Upper lobe of right lung (tissue), 1 donor: Measurements from ENCODE around the gene EDAR. TPM values are rescaled to one million over a fixed set of nuclear protein-coding genes. Genes with fewer than 3 reads are reported as not detected.

Experiments used
- ATAC-seq: fragments of 200-7000 bp; cut with Tn5 transposase; one replicate; pipeline ENCODE4 v1.9.1; 2020; ENCODE audit warnings: mild to moderate bottlenecking, moderate library complexity
- DNase-seq: peaks from one replicate; pipeline ENCODE4 v3.0.0-alpha.2; 2020
- H3K27ac ChIP-seq: fragments of 200-600 bp; one replicate; pipeline ENCODE4 v1.8.0; 2022
- H3K27me3 ChIP-seq: fragments of 200-600 bp; one replicate; pipeline ENCODE4 v1.8.0; 2022; ENCODE audit warnings: mild to moderate bottlenecking
- H3K36me3 ChIP-seq: fragments of 200-600 bp; one replicate; pipeline ENCODE4 v1.8.0; 2022
- H3K4me1 ChIP-seq: fragments of 200-600 bp; one replicate; pipeline ENCODE4 v1.8.0; 2022
- H3K4me3 ChIP-seq: fragments of 200-600 bp; one replicate; pipeline ENCODE4 v1.8.0; 2022; ENCODE audit warnings: mild to moderate bottlenecking
- H3K9me3 ChIP-seq: fragments of 200-600 bp; one replicate; pipeline ENCODE4 v1.8.0; 2022
- intact Hi-C: fragments of 100-400 bp; cut with DNase I; formaldehyde crosslinking; loops from one replicate; pipeline ENCODE4 v1.11.0; 2022
- total RNA-seq: library from RNA; stranded (reverse); fragmentation: NEBNext Ultra II Directional; extraction: Animal tissue kit (Norgen Biotek cat#: 25700); gene quantifications from one replicate; pipeline ENCODE4 v1.2.1, GENCODE V29; 2021
- TF ChIP-seq, protein P1 (sequence below): fragments of 200-600 bp; IDR thresholded peaks from one replicate; pipeline ENCODE4 v1.8.0; 2022; ENCODE audit warnings: antibody characterized with exemption
- donor health status: DM: no; HTN: yes; CAD: no; lungs with severe emphysema.

Gene EDAR
- total RNA-seq, 1 donor from 2014 or later, result 0.20 TPM

DNA sequence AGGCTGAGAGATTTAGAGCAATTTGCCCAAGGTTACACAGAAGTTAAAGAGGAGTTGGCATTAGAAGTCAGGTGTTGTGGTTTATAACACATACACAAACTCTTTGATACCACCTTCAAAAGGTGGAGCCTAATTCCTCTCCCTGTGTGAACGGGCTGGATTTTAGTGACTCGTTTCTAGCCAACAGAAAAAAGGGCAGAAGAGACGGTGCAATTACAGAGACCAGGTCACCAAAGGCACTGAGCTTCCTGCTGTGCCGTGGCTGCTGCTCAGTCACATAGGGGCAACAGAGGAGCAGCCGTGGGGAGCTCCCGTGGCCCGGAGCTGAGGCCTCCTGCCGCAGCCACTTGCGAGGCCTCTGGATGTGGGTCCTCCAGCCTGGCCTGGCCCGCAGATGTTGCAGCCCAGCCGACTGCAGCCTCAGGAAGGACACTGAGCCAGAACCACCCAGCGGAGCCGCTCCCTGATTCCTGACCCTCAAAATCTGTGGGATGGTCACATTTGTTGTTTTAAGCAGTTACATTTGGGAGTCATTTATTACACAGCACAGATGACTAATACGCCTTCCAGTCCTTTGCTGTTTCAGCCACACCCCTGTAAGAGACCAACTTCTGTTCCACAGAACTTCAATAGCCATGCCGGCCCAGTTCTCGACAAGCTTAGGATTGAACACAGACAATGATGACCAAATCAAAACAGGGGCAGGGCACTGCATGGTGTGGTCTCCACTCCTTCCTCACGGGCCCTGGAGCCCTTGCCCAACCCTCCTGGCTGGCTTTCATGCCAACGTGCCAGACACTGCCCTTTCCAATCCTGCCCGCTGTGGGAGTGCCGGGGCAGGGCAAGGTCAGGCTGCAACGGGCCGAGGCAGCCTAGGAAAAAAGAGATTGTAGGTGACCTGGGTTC lies 17.1 kb downstream of the EDAR start:
- intact Hi-C loops, result no loop called here
- DNase-seq (no peak), ATAC-seq (no peak)
- TF ChIP-seq, protein P1, sequence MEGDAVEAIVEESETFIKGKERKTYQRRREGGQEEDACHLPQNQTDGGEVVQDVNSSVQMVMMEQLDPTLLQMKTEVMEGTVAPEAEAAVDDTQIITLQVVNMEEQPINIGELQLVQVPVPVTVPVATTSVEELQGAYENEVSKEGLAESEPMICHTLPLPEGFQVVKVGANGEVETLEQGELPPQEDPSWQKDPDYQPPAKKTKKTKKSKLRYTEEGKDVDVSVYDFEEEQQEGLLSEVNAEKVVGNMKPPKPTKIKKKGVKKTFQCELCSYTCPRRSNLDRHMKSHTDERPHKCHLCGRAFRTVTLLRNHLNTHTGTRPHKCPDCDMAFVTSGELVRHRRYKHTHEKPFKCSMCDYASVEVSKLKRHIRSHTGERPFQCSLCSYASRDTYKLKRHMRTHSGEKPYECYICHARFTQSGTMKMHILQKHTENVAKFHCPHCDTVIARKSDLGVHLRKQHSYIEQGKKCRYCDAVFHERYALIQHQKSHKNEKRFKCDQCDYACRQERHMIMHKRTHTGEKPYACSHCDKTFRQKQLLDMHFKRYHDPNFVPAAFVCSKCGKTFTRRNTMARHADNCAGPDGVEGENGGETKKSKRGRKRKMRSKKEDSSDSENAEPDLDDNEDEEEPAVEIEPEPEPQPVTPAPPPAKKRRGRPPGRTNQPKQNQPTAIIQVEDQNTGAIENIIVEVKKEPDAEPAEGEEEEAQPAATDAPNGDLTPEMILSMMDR, result no peak
- no peaks in the 10 kb centered on the region for H3K36me3 ChIP-seq
- H3K27ac ChIP-seq, result no peak overlapping the region
- no peak overlapping the region for H3K4me3 ChIP-seq
- no peaks in the 10 kb centered on the region for H3K4me1 ChIP-seq
- no peaks in the 10 kb centered on the region for H3K9me3 ChIP-seq
- no peaks in the 10 kb centered on the region for H3K27me3 ChIP-seq

DNA sequence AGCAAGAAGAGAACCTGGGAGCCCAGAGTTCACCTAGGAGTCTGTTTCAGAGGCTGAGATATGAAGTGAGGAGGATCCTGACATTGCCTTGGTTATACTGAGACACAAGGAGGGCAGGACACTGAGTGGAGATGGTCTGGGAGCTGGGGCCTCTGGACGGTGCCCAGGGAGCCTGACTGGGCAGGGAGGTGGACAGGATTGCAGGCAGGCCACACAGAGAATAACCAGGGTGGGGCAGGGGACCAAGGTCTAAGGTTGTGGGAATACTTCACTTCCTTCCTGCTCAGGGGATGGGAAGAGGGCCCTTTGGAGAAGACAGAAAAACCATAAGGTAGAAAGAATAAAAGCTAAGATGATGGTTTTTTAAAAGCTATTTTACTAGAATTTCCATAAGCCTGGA lies 18.7 kb downstream of the EDAR start:
- intact Hi-C loops, result no loop called here
- Histone ChIP-seq H3K27ac (no peak overlapping the region), H3K4me1 (no peaks in the 10 kb centered on the region), H3K36me3 (no peaks in the 10 kb centered on the region), H3K9me3 (no peaks in the 10 kb centered on the region), H3K27me3 (no peaks in the 10 kb centered on the region), H3K4me3 (no peak overlapping the region)
- TF ChIP-seq, protein P1, result no peak
- ATAC-seq, result no peak
- no peak for DNase-seq

DNA sequence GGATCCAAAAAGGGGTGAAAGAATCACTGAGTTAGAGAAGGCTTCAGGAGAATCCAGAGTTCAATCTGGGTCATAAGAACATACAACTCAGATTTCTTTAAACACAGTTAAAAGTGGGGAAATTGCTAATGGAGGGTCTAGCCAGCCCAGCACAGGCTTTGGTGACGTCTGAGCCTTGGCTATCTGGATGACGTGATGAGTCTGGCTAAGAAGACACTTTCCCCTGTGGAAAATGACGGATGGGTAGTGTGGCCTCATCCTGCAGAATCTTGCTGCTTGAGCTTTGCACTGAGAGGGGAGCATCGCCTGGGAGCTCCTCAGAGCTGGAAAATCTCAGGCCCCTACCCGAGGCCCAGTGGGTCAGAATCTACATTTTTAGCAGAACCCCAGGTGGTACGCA lies 19.2 kb downstream of the EDAR start:
- H3K9me3 ChIP-seq, result no peaks in the 10 kb centered on the region
- no peak overlapping the region for H3K27ac ChIP-seq
- intact Hi-C loops, result no loop called here
- no peaks in the 10 kb centered on the region for H3K27me3 ChIP-seq
- no peak for DNase-seq
- no peak overlapping the region for H3K4me3 ChIP-seq
- ATAC-seq, result no peak
- H3K4me1 ChIP-seq, result no peaks in the 10 kb centered on the region
- H3K36me3 ChIP-seq, result no peaks in the 10 kb centered on the region
- TF ChIP-seq, protein P1, result no peak

DNA sequence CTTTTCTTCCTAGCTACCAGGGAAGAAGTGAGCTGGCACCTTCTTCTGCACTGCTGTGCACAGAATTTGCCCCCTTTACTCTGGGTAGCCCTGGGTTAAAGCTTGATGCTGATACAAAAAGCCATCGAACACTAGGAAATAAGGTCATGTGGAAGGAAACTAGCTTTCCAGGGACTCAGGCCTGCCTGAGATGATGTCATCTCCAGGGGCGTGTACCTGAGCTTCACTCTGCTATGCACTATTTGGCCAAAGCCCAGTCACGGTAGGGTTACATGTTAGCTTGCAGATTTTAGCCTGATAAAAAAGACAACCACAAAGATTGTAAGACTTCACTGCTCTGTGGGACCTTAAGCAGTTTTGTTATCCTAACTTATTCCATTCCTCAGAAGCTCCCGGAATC lies 20.4 kb downstream of the EDAR start:
- intact Hi-C loops, result no loop called here
- Histone ChIP-seq H3K27ac (no peak overlapping the region), H3K9me3 (no peaks in the 10 kb centered on the region), H3K36me3 (no peaks in the 10 kb centered on the region), H3K4me1 (no peaks in the 10 kb centered on the region), H3K4me3 (no peak overlapping the region), H3K27me3 (no peaks in the 10 kb centered on the region)
- DNase-seq (no peak), ATAC-seq (peak; percentile 67)
- TF ChIP-seq, protein P1, result no peak

DNA sequence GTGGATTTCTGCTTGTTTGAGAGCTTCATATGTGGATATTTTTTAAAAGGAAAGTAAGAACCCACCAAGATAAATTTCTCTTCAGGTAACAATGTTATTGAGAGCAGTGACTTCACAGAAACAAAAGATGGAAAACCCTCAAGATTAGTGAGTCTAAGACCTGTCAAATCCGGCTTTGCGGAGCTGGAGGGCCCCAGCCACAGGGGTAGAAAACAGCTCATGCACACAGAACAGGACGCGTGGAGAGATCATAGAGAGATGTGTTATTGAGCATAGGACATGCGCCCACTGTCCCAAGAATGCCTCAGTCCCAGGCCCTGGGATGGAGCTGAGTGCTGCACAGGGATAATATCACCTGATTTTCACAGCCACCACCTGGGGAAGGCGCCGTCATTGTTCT lies 21.3 kb downstream of the EDAR start:
- no peaks in the 10 kb centered on the region for H3K27me3 ChIP-seq
- H3K4me3 ChIP-seq, result no peak overlapping the region
- H3K36me3 ChIP-seq, result no peaks in the 10 kb centered on the region
- no peaks in the 10 kb centered on the region for H3K4me1 ChIP-seq
- no peak overlapping the region for H3K27ac ChIP-seq
- H3K9me3 ChIP-seq, result no peaks in the 10 kb centered on the region
- ATAC-seq, result no peak
- intact Hi-C loops, result no loop called here
- DNase-seq, result no peak
- TF ChIP-seq, protein P1, result no peak
